ENCODE measurements around the gene DUSP16.
"Not testable (repeated sequence)": the region's sequence is repeated elsewhere in the genome, so short reads cannot be mapped to it uniquely, and the experiment has no call there.

The DUSP16 gene

GRCh38 chr12:12562585-12563261 lies at the start of gene DUSP16:
DUSP16 (minus strand) TSS chr12:12562863; CDS start chr12:12521098, 41,765 bp downstream.
- DNase-seq (ENCODE audit: low read depth), result peak; percentile 74

GRCh38 chr12:12612358-12612757 lies 49.7 kb upstream of the DUSP16 start:
- peak; percentile 4 for DNase-seq (ENCODE audit: low read depth)

- peak; percentile 77 for DNase-seq (ENCODE audit: low read depth)
These were observed 49.0 kb upstream of the DUSP16 start, which contains the start of gene CREBL2 for GRCh38 chr12:12611512-12612306. CREBL2 (plus strand) TSS chr12:12611876; CDS start chr12:12612173, 297 bp downstream.

- DNase-seq (ENCODE audit: low read depth), result no peak
These were observed 48.0 kb upstream of the DUSP16 start for GRCh38 chr12:12610711-12611110.

GRCh38 chr12:12609692-12610091 lies 47.0 kb upstream of the DUSP16 start:
- no peak for DNase-seq (ENCODE audit: low read depth)

GRCh38 chr12:12608557-12608957 lies 45.9 kb upstream of the DUSP16 start:
- DNase-seq (ENCODE audit: low read depth), result no peak

GRCh38 chr12:12606781-12607589 lies 44.3 kb upstream of the DUSP16 start:
- no peak for DNase-seq (ENCODE audit: low read depth)

- no peak for DNase-seq (ENCODE audit: low read depth)
These were observed 42.1 kb upstream of the DUSP16 start for GRCh38 chr12:12604740-12605139.

GRCh38 chr12:12600659-12601058 lies 38.0 kb upstream of the DUSP16 start:
- no peak for DNase-seq (ENCODE audit: low read depth)

GRCh38 chr12:12599750-12600643 lies 37.3 kb upstream of the DUSP16 start:
- no peak for DNase-seq (ENCODE audit: low read depth)

GRCh38 chr12:12598864-12599263 lies 36.2 kb upstream of the DUSP16 start:
- no peak for DNase-seq (ENCODE audit: low read depth)

- not testable (repeated sequence) for DNase-seq (ENCODE audit: low read depth)
These were observed 33.9 kb upstream of the DUSP16 start for GRCh38 chr12:12596598-12596997.

GRCh38 chr12:12595929-12596328 lies 33.3 kb upstream of the DUSP16 start:
- not testable (repeated sequence) for DNase-seq (ENCODE audit: low read depth)

- no peak for DNase-seq (ENCODE audit: low read depth)
These were observed 30.3 kb upstream of the DUSP16 start for GRCh38 chr12:12592930-12593329.

- DNase-seq (ENCODE audit: low read depth), result no peak
These were observed 28.3 kb upstream of the DUSP16 start for GRCh38 chr12:12590961-12591360.

- DNase-seq (ENCODE audit: low read depth), result not testable (repeated sequence)
These were observed 25.8 kb upstream of the DUSP16 start for GRCh38 chr12:12588436-12588835.

GRCh38 chr12:12587878-12588277 lies 25.2 kb upstream of the DUSP16 start:
- DNase-seq (ENCODE audit: low read depth), result no peak

GRCh38 chr12:12586879-12587675 lies 24.4 kb upstream of the DUSP16 start:
- DNase-seq (ENCODE audit: low read depth), result no peak

- no peak for DNase-seq (ENCODE audit: low read depth)
These were observed 22.6 kb upstream of the DUSP16 start for GRCh38 chr12:12585115-12585863.
